Nephron progenitor cell (in vitro differentiated cells): ENCODE results near the gene CYSTM1.
"Not testable (repeated sequence)": the region's sequence is repeated elsewhere in the genome, so short reads cannot be mapped to it uniquely, and the experiment has no call there.

Experiments used
- DNase-seq: peaks from one replicate; pipeline ENCODE4 v3.0.0; 2021
- H3K27ac Mint-ChIP-seq: 2 replicates; pipeline ENCODE4 v1.8.0; 2021; ENCODE audit warnings: mild to moderate bottlenecking, moderate library complexity, mixed read lengths
- H3K27me3 Mint-ChIP-seq: 2 replicates; pipeline ENCODE4 v1.8.0; 2021; ENCODE audit warnings: mild to moderate bottlenecking, low read depth, mixed read lengths; ENCODE audit not compliant: poor library complexity
- H3K36me3 Mint-ChIP-seq: 2 replicates; pipeline ENCODE4 v1.8.0; 2021; ENCODE audit warnings: low read depth, mixed read lengths
- H3K4me1 Mint-ChIP-seq: 2 replicates; pipeline ENCODE4 v1.8.0; 2021; ENCODE audit warnings: mixed read lengths
- H3K4me3 Mint-ChIP-seq: 2 replicates; pipeline ENCODE4 v1.8.0; 2021; ENCODE audit warnings: mild to moderate bottlenecking, moderate library complexity, mixed read lengths
- H3K9me3 Mint-ChIP-seq: 2 replicates; pipeline ENCODE4 v1.8.0; 2021; ENCODE audit warnings: mild to moderate bottlenecking, moderate library complexity, mixed read lengths
- TF ChIP-seq, protein P1 (sequence below): fragments of 200-600 bp; sonication (generic); IDR thresholded peaks from 2 replicates; pipeline ENCODE4 v1.5.0; 2021; ENCODE audit warnings: antibody characterized with exemption

The CYSTM1 gene

DNA sequence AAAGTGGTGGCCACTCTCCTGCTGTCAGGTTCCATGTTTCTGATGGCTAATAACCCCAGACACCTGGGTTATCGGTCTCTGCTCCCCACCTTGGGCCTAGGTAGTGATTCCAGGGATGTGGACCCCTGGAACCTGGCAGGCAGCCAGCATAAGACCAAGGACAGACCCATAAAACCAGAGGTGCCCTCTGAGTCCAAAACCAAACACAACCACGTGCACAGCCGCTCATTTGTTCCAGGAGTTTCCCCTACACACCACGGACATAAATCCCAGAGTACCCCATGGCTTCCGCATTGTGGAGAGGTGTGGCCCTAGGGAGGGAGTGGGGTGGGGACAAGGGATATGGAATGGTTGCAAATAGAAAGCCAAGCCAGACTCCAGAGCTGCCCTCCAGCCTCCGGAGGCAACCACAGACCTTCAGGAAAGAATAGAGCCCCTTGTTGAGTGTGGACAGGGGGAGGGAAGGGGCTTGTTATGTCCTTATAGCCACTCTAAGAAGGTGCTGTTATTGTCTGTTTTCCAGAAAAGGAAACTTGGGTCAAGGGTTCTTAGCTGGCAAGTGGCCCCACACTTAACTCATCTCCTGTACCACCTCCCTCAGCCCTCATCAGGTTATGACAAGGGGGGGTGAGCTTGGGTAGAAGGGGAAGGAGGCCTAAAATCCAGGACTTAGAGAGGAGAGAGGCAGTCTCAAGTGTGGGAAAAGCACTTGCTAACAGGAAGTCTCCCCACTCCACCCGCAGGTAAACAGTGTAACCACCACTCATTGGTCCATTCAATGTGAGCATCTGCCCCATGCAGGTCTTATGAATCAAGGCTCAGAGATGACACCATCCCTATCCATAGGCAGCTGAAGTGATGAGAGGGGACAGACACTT, 23.6 kb upstream of the CYSTM1 start:
- H3K4me1 Mint-ChIP-seq, result no peaks in the 10 kb centered on the region
- no peaks in the 10 kb centered on the region for H3K9me3 Mint-ChIP-seq
- H3K27ac Mint-ChIP-seq, result no peak overlapping the region
- DNase-seq, result no peak
- no peaks in the 10 kb centered on the region for H3K36me3 Mint-ChIP-seq
- TF ChIP-seq, protein P1, sequence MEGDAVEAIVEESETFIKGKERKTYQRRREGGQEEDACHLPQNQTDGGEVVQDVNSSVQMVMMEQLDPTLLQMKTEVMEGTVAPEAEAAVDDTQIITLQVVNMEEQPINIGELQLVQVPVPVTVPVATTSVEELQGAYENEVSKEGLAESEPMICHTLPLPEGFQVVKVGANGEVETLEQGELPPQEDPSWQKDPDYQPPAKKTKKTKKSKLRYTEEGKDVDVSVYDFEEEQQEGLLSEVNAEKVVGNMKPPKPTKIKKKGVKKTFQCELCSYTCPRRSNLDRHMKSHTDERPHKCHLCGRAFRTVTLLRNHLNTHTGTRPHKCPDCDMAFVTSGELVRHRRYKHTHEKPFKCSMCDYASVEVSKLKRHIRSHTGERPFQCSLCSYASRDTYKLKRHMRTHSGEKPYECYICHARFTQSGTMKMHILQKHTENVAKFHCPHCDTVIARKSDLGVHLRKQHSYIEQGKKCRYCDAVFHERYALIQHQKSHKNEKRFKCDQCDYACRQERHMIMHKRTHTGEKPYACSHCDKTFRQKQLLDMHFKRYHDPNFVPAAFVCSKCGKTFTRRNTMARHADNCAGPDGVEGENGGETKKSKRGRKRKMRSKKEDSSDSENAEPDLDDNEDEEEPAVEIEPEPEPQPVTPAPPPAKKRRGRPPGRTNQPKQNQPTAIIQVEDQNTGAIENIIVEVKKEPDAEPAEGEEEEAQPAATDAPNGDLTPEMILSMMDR, result no peak
- H3K27me3 Mint-ChIP-seq, result peaks cover 88% of the 10 kb centered on the region
- no peak overlapping the region for H3K4me3 Mint-ChIP-seq

DNA sequence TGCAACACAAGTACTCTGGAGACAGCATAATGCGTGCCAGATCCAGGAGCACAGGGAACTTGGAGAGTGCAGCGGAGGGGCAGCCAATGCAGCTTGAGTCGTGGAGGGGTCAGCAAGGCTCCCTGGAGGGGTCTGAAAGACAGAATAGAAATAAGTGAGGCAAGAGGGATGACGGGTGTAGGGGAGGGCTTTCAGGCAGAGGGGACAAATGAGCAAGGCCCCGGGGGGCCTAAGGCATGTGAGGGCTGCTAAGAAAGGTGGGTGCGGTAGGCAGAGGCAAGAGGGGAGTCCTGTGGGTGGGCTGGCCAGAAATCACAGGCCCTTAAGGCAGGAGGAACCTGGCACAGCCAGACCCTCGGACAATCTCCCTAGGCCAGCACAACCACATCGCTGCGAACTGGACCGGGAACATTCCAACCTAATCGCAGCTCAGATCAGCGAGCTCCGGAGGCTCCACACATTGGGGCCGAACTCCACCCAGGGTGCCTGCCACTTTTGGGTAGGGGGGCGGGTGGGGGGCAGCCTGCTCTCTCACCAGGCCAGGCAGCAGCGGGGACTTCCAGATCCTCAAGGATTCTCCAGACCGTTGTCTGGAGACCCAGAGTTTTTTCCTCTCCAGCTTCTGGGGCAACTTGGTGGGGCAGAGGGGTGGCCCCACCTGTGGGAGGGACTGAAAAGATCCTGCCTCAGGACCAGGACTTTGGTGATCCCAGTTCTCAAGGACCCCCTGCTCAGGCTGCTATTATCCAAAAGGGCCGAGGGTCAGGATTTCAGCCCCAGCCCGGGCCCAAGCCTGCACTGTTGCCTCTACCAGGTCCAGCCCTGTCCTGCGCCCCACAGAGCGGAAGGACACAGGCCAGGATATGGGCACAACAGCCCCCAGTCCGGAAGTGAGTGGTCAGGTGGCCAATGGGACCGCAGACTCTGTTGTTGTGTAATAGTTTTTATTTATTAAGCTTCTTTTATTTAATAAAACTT, 22.7 kb upstream of the CYSTM1 start:
- no peak for DNase-seq
- Mint-ChIP-seq H3K4me3 (no peak overlapping the region), H3K27ac (no peak overlapping the region), H3K27me3 (peaks cover 82% of the 10 kb centered on the region), H3K4me1 (peaks cover 4% of the 10 kb centered on the region), H3K9me3 (no peaks in the 10 kb centered on the region), H3K36me3 (no peaks in the 10 kb centered on the region)
- TF ChIP-seq, protein P1, result no peak

DNA sequence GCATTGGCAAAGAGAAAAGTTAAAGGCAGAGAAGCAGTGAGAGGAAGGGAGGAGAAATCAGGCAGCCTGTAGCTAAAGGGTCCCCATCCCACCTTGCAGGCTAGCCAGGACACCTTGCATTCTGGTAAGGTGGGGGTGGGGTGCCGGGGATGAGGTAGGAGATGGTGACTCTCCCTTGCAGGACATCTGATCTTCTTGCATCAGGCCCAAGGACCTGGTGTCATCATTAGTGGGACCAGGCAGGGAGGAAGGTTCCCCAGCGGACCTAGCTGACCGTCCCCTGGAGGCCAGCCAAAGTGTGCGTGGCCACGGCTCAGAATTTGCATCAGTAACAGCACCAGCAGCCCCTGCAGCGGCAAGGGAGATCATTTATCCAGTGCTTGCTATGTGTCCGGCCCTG, 21.7 kb upstream of the CYSTM1 start:
- no peak for DNase-seq
- Mint-ChIP-seq H3K9me3 (no peaks in the 10 kb centered on the region), H3K36me3 (no peaks in the 10 kb centered on the region), H3K27ac (no peak overlapping the region), H3K4me1 (peaks cover 4% of the 10 kb centered on the region), H3K4me3 (no peak overlapping the region), H3K27me3 (peaks cover 82% of the 10 kb centered on the region)
- TF ChIP-seq, protein P1, result no peak

DNA sequence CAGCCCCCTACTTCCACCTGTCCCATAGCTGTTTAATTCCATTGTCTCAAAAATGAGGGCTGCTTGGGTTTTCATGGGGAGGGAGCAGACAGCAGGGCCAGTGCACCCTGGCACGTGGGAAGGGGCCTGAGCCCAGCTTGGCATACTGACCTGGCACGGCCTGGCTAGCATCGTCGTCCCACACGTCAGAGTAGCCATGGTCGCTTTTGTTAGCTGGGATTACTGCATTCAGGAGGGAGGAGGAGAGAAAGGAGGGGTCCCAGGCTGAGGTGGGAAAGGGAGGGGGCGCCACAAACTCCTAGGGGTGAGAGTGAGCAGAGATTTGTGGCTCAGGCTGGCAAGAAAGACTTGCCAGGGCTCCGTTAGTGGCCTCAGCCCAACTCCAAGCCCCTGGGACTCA, 21.1 kb upstream of the CYSTM1 start:
- TF ChIP-seq, protein P1, result no peak
- Mint-ChIP-seq H3K27ac (no peak overlapping the region), H3K4me3 (no peak overlapping the region), H3K36me3 (no peaks in the 10 kb centered on the region), H3K4me1 (peaks cover 4% of the 10 kb centered on the region), H3K9me3 (no peaks in the 10 kb centered on the region), H3K27me3 (peaks cover 82% of the 10 kb centered on the region)
- DNase-seq, result no peak

DNA sequence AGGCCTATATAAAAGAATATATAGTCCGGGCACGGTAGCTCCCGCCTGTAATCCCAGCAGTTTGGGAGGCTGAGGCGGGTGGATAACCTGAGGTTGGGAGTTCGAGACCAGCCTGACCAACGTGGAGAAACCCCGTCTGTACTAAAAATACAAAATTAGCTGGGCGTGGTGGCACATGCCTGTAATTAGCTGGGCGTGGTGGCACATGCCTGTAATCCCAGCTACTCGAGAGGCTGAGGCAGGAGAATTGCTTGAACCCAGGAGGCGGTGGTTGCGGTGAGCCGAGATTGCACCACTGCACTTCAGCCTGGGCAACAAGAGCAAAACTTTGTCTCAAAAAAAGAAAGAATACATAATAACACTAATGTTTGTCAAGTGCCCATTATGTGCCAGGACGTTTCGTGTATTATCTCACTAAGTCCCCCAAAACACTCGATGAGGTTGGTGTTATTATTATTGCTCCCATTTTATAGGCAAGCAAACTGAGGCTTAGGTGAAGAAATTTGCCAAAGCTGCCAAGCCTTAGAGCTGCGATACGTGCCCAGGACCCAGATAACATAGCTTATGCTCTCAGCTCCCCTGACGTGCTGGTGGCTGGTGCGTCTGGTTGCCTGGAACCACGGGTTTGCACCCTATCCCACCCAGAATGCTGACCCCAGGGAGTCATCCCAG, 20.1 kb upstream of the CYSTM1 start:
- not testable (repeated sequence) for H3K4me1 Mint-ChIP-seq, H3K27ac Mint-ChIP-seq, H3K36me3 Mint-ChIP-seq, H3K4me3 Mint-ChIP-seq, DNase-seq, H3K9me3 Mint-ChIP-seq
- peaks cover 84% of the 10 kb centered on the region for H3K27me3 Mint-ChIP-seq
